HG03575 (cell line): ENCODE data around the gene MBD6.
A peak's percentile ranks its signal among the peaks of the same experiment; 100 is the strongest.

Source experiments
- ATAC-seq: cut with Tn5 transposase; IDR thresholded peaks from one replicate; pipeline ENCODE4 v1.9.1; 2021; ENCODE audit not compliant: unreplicated experiment, insufficient number of reproducible peaks, low FRiP score; ENCODE audit errors: extremely low read depth

The MBD6 gene

GRCh38 chr12:57543581-57543980 is 21.0 kb downstream of the MBD6 start:
- no peak for ATAC-seq

- no peak for ATAC-seq
Observed at GRCh38 chr12:57545809-57546437, 23.3 kb downstream of the MBD6 start.

- ATAC-seq: no peak
Observed at GRCh38 chr12:57546438-57547287, 24.0 kb downstream of the MBD6 start, which contains the start of gene DCTN2. DCTN2 (minus strand) TSS chr12:57547192; CDS start chr12:57547063, 129 bp downstream.

GRCh38 chr12:57547288-57548012 is 24.8 kb downstream of the MBD6 start:
- ATAC-seq: peak; percentile 92

GRCh38 chr12:57548013-57548315 is 25.3 kb downstream of the MBD6 start:
- no peak for ATAC-seq

- no peak for ATAC-seq
Observed at GRCh38 chr12:57548488-57548887, 25.9 kb downstream of the MBD6 start.

- no peak for ATAC-seq
Observed at GRCh38 chr12:57549203-57549908, 26.7 kb downstream of the MBD6 start.

- no peak for ATAC-seq
Observed at GRCh38 chr12:57549909-57550640, 27.5 kb downstream of the MBD6 start, which contains the start of gene KIF5A. KIF5A (plus strand) TSS chr12:57550044; CDS start chr12:57550272, 228 bp downstream.

- no peak for ATAC-seq
Observed at GRCh38 chr12:57550641-57551549, 28.3 kb downstream of the MBD6 start.

- ATAC-seq: no peak
Observed at GRCh38 chr12:57551637-57552305, 29.1 kb downstream of the MBD6 start.

- ATAC-seq: no peak
Observed at GRCh38 chr12:57552306-57552651, 29.7 kb downstream of the MBD6 start.

- no peak for ATAC-seq
Observed at GRCh38 chr12:57552835-57553313, 30.2 kb downstream of the MBD6 start.

- ATAC-seq: no peak
Observed at GRCh38 chr12:57553343-57554202, 30.9 kb downstream of the MBD6 start.

GRCh38 chr12:57554453-57554852 is 31.8 kb downstream of the MBD6 start:
- no peak for ATAC-seq

GRCh38 chr12:57554897-57555296 is 32.3 kb downstream of the MBD6 start:
- no peak for ATAC-seq

- ATAC-seq: no peak
Observed at GRCh38 chr12:57558864-57559263, 36.2 kb downstream of the MBD6 start.
